ENCODE measurements around the gene SSX7. TPM values are rescaled to one million over a fixed set of nuclear protein-coding genes. Genes with fewer than 3 reads are reported as not detected.
"Not testable (repeated sequence)": the region's sequence is repeated elsewhere in the genome, so short reads cannot be mapped to it uniquely, and the experiment has no call there.

SSX7 gene
- not detected for polyA plus RNA-seq (ENCODE audit: insufficient read length)

GRCh38 chrX:52654800-52655199 lies at the start of gene SSX7:
Gene SSX7 (minus strand): TSS chrX:52654900. CDS start chrX:52653472, 1,428 bp downstream.
- not testable (repeated sequence) for DNase-seq (ENCODE audit: low read depth)

- not testable (repeated sequence) for DNase-seq (ENCODE audit: low read depth)
Measured at GRCh38 chrX:52692034-52692433, 37.3 kb upstream of the SSX7 start.

GRCh38 chrX:52662218-52662617 lies 7.5 kb upstream of the SSX7 start:
- DNase-seq (ENCODE audit: low read depth), result not testable (repeated sequence)

GRCh38 chrX:52655475-52655874 lies 775 bp upstream of the SSX7 start:
- DNase-seq (ENCODE audit: low read depth), result not testable (repeated sequence)

- not testable (repeated sequence) for DNase-seq (ENCODE audit: low read depth)
Measured at GRCh38 chrX:52650676-52651075, 4.0 kb downstream of the SSX7 start.

GRCh38 chrX:52648956-52649355 lies 5.7 kb downstream of the SSX7 start:
- DNase-seq (ENCODE audit: low read depth), result not testable (repeated sequence)

- DNase-seq (ENCODE audit: low read depth), result not testable (repeated sequence)
Measured at GRCh38 chrX:52628483-52628882, 26.2 kb downstream of the SSX7 start.

GRCh38 chrX:52620661-52621060 lies 34.0 kb downstream of the SSX7 start:
- not testable (repeated sequence) for DNase-seq (ENCODE audit: low read depth)

GRCh38 chrX:52608961-52609360 lies 45.7 kb downstream of the SSX7 start:
- no peak for DNase-seq (ENCODE audit: low read depth)

GRCh38 chrX:52603151-52603550 lies 51.5 kb downstream of the SSX7 start:
- not testable (repeated sequence) for DNase-seq (ENCODE audit: low read depth)

GRCh38 chrX:52598886-52599285 lies 55.8 kb downstream of the SSX7 start:
- DNase-seq (ENCODE audit: low read depth), result no peak

- no peak for DNase-seq (ENCODE audit: low read depth)
Measured at GRCh38 chrX:52594658-52595057, 60.0 kb downstream of the SSX7 start.

Other genes with a start within 250 kb of the SSX7 start
- gene XAGE1A, start 159.1 kb downstream of the SSX7 start, polyA plus RNA-seq (ENCODE audit: insufficient read length), result not detected
- gene XAGE1B, start 137.8 kb downstream of the SSX7 start, polyA plus RNA-seq (ENCODE audit: insufficient read length), result 0.30 TPM
- not detected for gene SSX2, start 52.3 kb upstream of the SSX7 start, polyA plus RNA-seq (ENCODE audit: insufficient read length)
- not detected for gene SSX2B, start 96.4 kb upstream of the SSX7 start, polyA plus RNA-seq (ENCODE audit: insufficient read length)
- not detected for gene SPANXN5, start 142.5 kb upstream of the SSX7 start, polyA plus RNA-seq (ENCODE audit: insufficient read length)
- not detected for gene XAGE5, start 156.4 kb upstream of the SSX7 start, polyA plus RNA-seq (ENCODE audit: insufficient read length)
- gene XAGE3, start 213.2 kb upstream of the SSX7 start, polyA plus RNA-seq (ENCODE audit: insufficient read length), result not detected
- gene FAM156B, start 242.4 kb upstream of the SSX7 start, polyA plus RNA-seq (ENCODE audit: insufficient read length), result 21.5 TPM